ENCODE measurements around the gene DDX24.

DDX24 gene

DNA sequence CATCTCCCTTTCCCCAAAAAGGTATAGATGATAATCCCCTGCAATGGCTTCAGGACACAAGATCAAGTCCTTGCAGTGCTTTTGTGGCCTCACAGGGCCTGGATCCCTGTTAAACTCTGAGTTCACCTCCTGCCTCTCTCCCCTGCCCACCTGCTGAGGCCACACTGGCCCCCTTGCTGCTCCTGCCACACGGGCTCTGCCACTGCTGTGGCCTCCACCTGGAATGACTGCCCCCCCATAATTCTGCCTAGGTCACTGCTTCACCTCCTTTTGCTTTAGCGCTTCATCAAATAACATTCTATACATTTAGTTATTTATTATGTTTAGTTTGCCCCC, 28.9 kb upstream of the DDX24 start:
- TF ChIP-seq GATA1 (IDR thresholded peaks at IDR 0.05; ENCODE audit: low read depth, low read length) (no peak), POLR2A (IDR thresholded peaks at IDR 0.05; ENCODE audit: low read length) (no peak)
- no peak for DNase-seq

DNA sequence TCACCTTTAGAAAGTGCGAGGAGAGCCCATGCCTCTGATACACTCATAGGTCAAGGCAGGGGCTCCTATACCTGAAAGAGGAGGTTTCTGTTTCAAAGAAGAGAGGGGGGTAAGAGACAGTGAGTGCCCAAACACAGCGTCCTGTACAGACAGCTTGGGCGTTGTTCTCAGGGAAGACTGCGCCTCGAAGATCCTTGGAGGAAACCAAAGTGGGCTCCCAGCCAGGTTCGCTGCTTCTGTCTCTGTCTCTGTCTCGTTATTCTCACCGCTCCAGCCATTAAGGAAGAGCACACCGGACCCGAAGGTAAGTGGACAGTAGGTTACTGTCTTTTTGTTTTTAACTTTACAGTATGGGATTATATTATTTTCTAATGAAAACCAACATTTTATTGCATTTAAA, 23.7 kb upstream of the DDX24 start:
- no peak for TF ChIP-seq GATA1 (IDR thresholded peaks at IDR 0.05; ENCODE audit: low read depth, low read length)
- no peak for TF ChIP-seq POLR2A (IDR thresholded peaks at IDR 0.05; ENCODE audit: low read length)
- no peak for DNase-seq

DNA sequence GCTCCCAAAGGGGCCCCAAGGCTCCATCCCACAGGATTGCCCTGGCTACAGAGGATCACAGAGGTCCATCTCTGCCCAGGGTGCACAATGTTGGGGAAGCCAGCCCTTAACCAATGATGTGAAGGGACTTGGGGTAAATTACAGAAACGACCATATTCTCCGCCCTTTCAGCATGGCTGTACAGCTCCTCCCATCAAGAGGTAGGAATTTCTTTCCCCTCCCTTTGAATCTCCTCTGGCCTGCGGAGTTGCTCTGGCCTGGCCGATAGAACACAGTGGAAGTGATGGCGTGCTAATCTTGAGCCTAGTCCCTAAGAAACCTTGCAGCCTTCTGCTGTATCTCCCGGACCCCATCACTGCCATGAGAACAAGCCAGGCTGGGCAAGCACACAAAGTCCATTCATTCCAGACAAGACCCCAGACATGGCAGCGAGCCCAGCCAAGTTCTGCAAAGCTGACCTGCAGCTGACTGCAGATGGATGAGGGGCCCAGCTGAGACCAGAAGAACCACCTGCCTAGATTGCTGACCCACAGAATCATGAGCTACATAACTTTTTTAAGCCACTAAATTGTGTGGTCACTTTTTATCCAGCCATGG, 22.6 kb upstream of the DDX24 start:
- no peak for DNase-seq
- no peak for TF ChIP-seq POLR2A (IDR thresholded peaks at IDR 0.05; ENCODE audit: low read length)
- no peak for TF ChIP-seq GATA1 (IDR thresholded peaks at IDR 0.05; ENCODE audit: low read depth, low read length)

DNA sequence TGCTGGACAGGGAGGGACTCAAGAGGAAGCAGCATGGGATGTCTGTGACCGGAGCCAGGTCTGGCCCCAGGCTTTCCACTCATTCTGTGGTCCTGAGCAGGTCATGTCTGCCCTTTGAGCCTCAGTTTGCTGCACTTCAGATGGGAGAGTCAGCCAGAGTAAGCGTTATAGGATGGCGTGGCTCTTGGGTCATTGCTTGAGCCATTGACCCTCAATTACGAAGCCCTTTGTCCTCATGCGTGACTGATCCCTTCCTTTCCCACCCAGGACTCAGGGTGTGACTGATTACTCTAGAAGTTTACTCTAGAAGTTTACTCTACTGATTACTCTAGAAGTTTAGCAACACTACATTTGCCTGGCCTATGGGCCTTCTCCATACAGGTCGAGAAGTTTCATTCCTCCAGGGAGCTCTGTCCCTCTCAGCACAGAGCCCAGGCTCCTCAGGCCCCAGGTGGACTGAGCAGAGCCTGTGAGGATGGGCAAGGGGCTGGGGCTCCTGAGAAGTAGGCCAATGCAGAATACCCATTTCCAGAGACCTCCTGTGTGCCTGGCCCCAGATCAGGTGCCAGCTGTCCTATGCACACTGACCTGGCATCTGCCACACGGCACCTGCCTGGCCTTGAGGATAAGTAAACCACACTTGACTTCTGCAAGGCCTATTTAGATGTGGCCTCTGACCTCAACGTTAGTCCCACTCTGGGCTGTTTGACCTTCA, 21.9 kb upstream of the DDX24 start:
- DNase-seq = no peak
- no peak for TF ChIP-seq GATA1 (IDR thresholded peaks at IDR 0.05; ENCODE audit: low read depth, low read length)
- TF ChIP-seq POLR2A (IDR thresholded peaks at IDR 0.05; ENCODE audit: low read length) = no peak

DNA sequence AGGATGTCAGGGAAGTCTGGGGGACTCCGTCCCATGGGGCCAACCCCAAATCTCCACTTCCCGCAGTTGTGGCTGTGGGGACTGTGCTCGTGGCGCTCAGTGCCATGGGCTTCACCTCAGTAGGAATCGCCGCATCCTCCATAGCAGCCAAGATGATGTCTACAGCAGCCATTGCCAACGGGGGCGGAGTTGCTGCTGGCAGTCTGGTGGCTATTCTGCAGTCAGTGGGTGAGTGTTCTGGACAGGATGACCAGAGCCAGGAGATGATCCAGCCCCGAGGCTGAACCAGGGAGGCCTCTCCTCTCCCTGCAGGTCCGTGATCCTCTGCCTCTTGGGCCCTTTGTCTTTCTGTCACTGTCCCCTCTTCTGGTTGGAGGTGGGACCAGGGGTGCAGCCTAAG, 20.7 kb upstream of the DDX24 start:
- no peak for DNase-seq
- TF ChIP-seq GATA1 (IDR thresholded peaks at IDR 0.05; ENCODE audit: low read depth, low read length) (no peak), POLR2A (IDR thresholded peaks at IDR 0.05; ENCODE audit: low read length) (no peak)

DNA sequence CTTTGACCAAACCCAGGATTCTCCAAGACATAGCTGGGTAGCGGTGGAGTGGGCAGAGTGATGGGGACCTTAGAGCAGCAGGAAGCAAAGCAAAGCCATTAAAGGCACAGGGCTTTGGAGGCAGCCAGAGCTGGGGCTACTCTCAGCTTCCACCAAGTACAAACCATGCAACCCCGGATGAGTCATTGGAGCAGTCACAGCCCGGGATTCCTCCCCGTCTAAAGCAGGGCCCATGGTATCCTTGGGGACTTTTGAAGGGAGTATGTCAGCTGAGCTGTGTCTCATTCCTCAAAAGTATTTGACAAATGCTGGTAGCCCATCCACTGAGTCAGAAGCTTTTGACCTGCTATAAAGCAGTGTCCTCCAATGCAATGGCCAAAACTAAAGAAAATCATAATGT, 19.8 kb upstream of the DDX24 start:
- no peak for DNase-seq
- TF ChIP-seq POLR2A (IDR thresholded peaks at IDR 0.05; ENCODE audit: low read length) (no peak), GATA1 (IDR thresholded peaks at IDR 0.05; ENCODE audit: low read depth, low read length) (no peak)

DNA sequence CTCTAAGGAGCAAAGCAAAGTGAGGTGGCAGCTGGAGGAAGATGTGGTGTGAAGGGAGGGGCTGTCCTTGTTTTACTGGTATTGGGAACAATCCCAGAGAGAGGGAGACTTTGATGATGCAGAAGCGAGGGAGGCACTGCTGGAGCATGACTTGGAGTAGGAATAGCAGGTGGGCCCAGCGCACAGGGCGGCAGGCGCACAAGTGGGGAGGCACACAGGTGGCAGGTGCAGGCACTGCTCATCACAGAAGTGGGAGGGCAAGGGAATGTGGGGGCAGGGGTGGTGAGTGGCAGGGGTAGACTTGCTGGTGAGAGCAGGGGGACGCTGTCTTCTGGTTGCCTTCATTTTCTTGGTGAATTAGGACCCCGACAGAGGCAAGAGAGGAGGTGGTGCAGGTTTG, 18.0 kb upstream of the DDX24 start:
- no peak for TF ChIP-seq GATA1 (IDR thresholded peaks at IDR 0.05; ENCODE audit: low read depth, low read length)
- no peak for TF ChIP-seq POLR2A (IDR thresholded peaks at IDR 0.05; ENCODE audit: low read length)
- DNase-seq = no peak

DNA sequence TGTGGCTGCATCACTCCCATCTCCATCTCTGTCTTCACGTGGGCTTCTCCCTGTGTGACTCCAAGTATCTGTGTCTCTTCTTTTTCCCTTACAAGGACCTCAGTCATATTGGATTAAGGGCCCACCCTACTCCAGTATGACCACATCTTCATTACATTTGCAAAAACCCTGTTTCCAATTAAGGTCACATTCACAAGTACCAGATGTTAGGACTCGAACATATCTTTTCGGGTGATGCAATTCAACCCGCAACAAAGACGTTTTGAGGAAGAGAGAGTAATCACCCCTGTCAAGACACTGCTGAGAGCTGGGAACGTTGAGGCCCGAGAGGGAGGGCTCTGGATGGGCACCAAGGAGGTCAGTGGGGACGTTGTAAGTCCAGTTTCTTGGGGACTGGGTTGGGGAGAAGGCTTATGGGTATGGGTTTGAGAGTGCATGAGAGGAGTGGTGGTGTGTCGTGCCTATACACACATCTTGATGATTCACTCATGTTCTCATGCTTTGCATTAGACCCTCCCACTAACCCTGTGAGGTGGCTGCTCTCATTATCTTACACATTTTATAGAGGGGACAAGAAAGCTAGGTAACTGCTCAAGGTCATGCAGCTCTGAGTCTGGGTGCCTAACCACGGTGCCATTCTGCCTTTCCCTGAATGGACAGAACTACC, 17.5 kb upstream of the DDX24 start:
- no peak for DNase-seq
- TF ChIP-seq POLR2A (IDR thresholded peaks at IDR 0.05; ENCODE audit: low read length) (no peak), GATA1 (IDR thresholded peaks at IDR 0.05; ENCODE audit: low read depth, low read length) (no peak)

DNA sequence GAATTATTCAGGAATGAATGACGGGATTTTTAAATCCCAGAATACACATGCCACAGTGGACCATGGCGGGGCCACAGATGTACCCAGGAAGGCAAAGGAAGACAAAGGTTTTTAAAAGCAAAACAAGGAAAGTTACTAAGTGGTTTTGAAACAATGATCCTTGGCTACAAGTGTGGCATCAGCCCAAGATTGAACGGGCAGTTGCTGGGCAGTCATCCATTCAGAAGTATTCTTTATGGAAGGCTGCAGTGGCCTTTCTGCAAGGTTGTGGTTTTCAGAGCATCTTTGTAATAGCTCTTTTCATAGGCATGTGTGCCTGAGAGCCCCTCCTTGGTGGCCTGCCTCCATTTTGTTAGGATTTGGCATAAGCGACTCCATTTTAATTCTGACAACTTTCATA, 16.1 kb upstream of the DDX24 start:
- DNase-seq = no peak
- no peak for TF ChIP-seq POLR2A (IDR thresholded peaks at IDR 0.05; ENCODE audit: low read length)
- no peak for TF ChIP-seq GATA1 (IDR thresholded peaks at IDR 0.05; ENCODE audit: low read depth, low read length)

DNA sequence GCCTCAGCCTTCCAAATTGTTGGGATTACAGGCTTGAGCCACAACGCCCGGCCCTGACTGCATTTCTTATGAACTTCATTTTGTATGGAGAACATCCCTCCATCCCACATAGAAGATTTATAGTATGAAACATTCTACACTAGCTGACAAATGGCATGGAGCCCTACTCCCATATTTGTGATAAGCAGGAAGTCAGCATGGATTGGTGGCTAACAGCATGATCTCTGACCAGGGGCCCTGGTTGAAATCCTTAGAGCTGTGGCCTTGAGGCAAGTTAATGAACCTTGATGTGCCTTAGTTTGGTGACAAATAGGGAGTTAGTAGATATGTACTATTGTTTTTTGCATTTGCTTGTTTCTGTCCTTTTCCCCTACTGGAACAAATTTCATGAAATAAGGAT, 12.4 kb upstream of the DDX24 start:
- TF ChIP-seq GATA1 (IDR thresholded peaks at IDR 0.05; ENCODE audit: low read depth, low read length) (no peak), POLR2A (IDR thresholded peaks at IDR 0.05; ENCODE audit: low read length) (no peak)
- DNase-seq = no peak

DNA sequence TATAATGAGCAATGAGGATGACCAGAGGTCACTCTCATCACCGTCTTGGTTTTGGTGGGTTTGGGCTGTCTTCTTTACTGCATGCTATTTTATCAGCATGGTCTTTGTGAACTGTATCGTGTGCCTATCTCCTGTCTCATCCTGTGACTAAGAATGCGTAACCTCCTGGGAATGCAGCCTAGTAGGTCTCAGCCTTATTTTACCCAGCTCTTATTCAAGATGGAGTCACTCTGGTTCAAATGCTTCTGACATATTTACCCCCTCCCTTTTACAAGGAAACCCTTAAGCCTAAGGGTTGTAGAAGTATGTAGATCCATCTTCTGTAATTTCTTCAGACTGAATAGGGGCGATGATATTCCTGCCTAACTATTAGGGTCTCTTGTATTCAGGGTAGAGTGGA, 8.5 kb upstream of the DDX24 start:
- no peak for DNase-seq
- TF ChIP-seq POLR2A (IDR thresholded peaks at IDR 0.05; ENCODE audit: low read length) = no peak

DNA sequence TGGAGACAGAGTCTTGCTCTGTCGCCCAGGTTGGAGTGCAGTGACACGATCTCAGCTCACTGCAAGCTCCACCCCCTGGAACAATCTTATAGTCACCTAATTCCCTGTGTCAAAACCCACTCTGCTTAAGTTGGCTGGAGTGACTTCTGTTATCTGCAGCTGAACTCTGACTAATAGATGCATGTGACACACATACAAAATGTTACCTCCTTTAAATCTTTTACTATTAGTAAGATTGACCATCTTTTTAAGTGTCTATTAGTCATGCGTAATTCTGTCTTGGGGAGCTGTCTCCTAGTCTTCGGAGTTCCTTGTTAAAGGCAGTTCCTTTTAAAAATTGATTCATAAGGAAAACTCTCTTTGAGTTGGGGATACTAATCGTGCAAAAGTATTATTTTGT, 7.5 kb upstream of the DDX24 start:
- no peak for TF ChIP-seq GATA1 (IDR thresholded peaks at IDR 0.05; ENCODE audit: low read depth, low read length)
- TF ChIP-seq POLR2A (IDR thresholded peaks at IDR 0.05; ENCODE audit: low read length) = no peak

DNA sequence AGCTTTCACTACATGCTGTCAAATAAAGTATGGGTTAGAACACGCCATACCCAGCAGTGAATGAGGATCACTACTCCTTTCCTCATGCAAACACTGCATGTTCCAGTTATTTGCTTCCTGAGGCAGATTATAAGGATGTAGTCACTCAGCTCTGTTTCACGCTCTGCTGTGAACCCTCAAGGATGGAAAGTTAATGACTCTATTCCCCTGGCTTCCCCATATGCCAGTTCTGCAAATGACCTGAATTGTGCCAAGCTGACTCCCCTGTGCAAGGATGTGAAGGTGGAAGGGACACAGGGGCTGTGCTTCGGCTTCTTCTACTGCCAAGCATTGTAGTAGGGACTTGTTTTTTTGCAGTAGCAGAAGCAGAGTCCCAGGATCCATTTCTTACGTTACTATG, 6.9 kb upstream of the DDX24 start:
- no peak for DNase-seq

More for the DNA sequence above, 7.5 kb upstream of the DDX24 start:
- DNase-seq = no peak

DNA sequence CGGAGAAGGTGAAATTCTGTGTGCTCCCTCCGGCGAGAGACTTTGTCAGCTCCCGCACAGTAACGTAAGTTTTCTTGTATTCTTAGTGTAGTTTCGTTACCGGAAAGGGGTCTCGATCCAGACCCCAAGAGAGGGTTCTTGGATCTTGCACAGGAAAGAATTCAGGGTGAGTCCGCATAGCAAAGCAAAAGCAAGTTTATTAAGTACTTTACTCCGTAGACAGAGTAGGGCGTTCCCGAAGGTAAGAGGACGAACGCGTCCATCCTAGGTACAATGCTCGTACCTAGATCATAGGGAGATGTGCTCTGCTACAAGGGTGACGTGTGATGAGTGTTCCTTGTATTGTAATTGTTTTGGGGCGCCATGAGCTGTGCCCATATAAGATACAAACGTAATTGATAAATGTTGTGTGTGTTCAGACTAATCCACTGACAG, 401 bp upstream of the DDX24 start:
- TF ChIP-seq POLR2A (IDR thresholded peaks at IDR 0.05; ENCODE audit: low read length) = peak; percentile 3
- TF ChIP-seq GATA1 (IDR thresholded peaks at IDR 0.05; ENCODE audit: low read depth, low read length) = no peak
- DNase-seq = no peak

More for the DNA sequence above, 6.9 kb upstream of the DDX24 start:
- TF ChIP-seq GATA1 (IDR thresholded peaks at IDR 0.05; ENCODE audit: low read depth, low read length) (no peak), POLR2A (IDR thresholded peaks at IDR 0.05; ENCODE audit: low read length) (no peak)

Data from erythroblast (primary cell).